H1 (cell line): ENCODE measurements around the gene HOXB9.

Experiments used
- CREB1 ChIP-seq: IDR thresholded peaks from 2 replicates; pipeline ENCODE4 v1.6.1; 2012; ENCODE audit warnings: inconsistent platforms
- FOSL1 ChIP-seq: IDR thresholded peaks from 2 replicates; pipeline ENCODE4 v1.6.1; 2011; ENCODE audit warnings: mild to moderate bottlenecking, low read depth, low read length, moderate library complexity; ENCODE audit not compliant: insufficient read depth
- POLR2A ChIP-seq, 2 experiments: IDR thresholded peaks; 1 replicate in 1 of 2; 2 replicates in 1 of 2; pipeline ENCODE4 v1.6.1; 2011; ENCODE audit warnings: low read depth in 2 of 2, low read length in 2 of 2, mild to moderate bottlenecking in 2 of 2; ENCODE audit errors: control extremely low read depth in 1 of 2
- TF ChIP-seq, protein P1 (sequence below), 3 experiments: IDR thresholded peaks; 1 replicate in 2 of 3; 2 replicates in 1 of 3; pipeline versions ENCODE4 v1.5.1 to v1.6.1; 2011; ENCODE audit warnings: low read length in 3 of 3, mild to moderate bottlenecking in 3 of 3, inconsistent platforms in 2 of 3, low read depth in 1 of 3, moderate library complexity in 1 of 3; ENCODE audit not compliant: insufficient read depth in 1 of 3; ENCODE audit errors: control extremely low read depth in 1 of 3

GRCh38 chr17:48588074-48588415 is 38.1 kb downstream of the HOXB9 start:
- TF ChIP-seq POLR2A (IDR thresholded peaks at IDR 0.05; ENCODE audit: control extremely low read depth in 1 of 2, low read depth in 2 of 2, low read length in 2 of 2) = no peak
- no peak for TF ChIP-seq FOSL1
- TF ChIP-seq, protein P1, sequence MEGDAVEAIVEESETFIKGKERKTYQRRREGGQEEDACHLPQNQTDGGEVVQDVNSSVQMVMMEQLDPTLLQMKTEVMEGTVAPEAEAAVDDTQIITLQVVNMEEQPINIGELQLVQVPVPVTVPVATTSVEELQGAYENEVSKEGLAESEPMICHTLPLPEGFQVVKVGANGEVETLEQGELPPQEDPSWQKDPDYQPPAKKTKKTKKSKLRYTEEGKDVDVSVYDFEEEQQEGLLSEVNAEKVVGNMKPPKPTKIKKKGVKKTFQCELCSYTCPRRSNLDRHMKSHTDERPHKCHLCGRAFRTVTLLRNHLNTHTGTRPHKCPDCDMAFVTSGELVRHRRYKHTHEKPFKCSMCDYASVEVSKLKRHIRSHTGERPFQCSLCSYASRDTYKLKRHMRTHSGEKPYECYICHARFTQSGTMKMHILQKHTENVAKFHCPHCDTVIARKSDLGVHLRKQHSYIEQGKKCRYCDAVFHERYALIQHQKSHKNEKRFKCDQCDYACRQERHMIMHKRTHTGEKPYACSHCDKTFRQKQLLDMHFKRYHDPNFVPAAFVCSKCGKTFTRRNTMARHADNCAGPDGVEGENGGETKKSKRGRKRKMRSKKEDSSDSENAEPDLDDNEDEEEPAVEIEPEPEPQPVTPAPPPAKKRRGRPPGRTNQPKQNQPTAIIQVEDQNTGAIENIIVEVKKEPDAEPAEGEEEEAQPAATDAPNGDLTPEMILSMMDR (IDR thresholded peaks at IDR 0.05; ENCODE audit: control extremely low read depth in 1 of 3, insufficient read depth in 1 of 3, low read depth in 1 of 3, low read length in 3 of 3) = no peak
- no peak for TF ChIP-seq CREB1
